ENCODE measurements around the gene TPST1.
"Not testable (repeated sequence)": the region's sequence is repeated elsewhere in the genome, so short reads cannot be mapped to it uniquely, and the experiment has no call there.

TPST1 gene

GRCh38 chr7:66395128-66395571 is 190.0 kb downstream of the TPST1 start:
- DNase-seq = not testable (repeated sequence)

DNA sequence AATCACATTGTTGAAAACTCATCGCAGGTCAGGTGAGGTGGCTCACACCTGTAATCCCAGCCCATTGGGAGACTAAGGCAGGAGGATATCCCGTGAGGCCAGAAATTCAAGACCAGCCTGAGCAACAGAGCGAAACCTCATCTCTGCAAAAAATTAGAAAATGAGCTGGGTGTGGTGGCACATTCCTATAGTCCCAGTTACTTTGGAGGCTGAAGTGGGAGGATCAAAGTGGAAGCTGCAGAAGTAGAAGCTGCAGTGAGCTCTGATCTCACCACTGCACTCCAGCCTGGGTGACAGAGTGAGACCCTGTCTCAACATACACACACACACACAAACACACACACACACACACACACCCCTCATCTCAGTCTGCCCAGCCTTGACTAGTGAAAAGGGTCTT is 190.9 kb downstream of the TPST1 start:
- DNase-seq = not testable (repeated sequence)

- not testable (repeated sequence) for DNase-seq
These were observed 193.7 kb downstream of the TPST1 start for GRCh38 chr7:66398841-66399240.

GRCh38 chr7:66399566-66399965 is 194.4 kb downstream of the TPST1 start:
- DNase-seq = no peak

GRCh38 chr7:66400400-66400799 is 195.3 kb downstream of the TPST1 start:
- DNase-seq = no peak

GRCh38 chr7:66401126-66401525 is 196.0 kb downstream of the TPST1 start:
- DNase-seq = not testable (repeated sequence)

GRCh38 chr7:66401932-66402331 is 196.8 kb downstream of the TPST1 start:
- DNase-seq = not testable (repeated sequence)

DNA sequence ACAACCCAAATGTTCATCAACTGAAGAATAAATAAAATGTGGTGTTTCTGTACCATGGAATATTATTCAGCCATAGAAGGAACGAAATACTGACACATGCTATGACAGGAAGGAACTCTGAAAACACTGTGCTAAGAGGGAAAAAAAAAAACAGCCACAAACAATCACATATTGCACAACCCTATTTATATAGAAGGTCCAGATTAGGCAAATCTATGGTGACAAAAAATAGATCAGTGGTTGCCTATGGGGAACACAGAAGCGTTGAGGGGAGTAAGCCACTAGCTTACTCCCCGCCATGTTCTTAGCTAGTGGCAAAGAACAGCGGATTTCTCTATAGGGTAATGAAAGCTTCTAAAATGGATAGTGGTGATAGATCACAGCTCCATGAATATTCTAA is 198.4 kb downstream of the TPST1 start:
- no peak for DNase-seq

DNA sequence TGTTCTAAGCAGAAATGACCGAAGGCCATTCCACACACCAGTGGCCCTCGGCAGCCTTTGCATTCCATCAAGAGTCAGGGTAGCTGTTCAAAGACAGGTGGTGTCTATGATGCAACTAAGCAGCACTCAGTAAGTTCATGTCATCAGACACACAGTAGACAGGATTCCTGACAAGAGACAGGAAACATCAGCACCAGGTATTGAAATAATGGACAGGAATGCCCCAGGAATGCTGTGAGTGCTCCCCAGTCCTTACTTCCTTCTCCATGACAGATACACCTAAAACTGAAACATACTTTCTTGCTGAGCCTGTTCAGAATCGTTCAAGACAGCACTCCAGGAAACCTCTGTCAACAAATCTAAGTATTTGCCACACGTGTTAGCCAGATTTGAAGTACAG is 204.4 kb downstream of the TPST1 start:
- no peak for DNase-seq
